HepG2 (cell line): ENCODE results near the gene TEX9. TPM values are rescaled to one million over a fixed set of nuclear protein-coding genes. Genes with fewer than 3 reads are reported as not detected.

Experiments used
- ATAC-seq: fragments of 200-7000 bp; cut with Tn5 transposase; 3 replicates; pipeline ENCODE4 v1.9.1; 2020; ENCODE audit warnings: mild to moderate bottlenecking, moderate library complexity
- BruUV-seq: library from RNA; stranded (reverse); fragments of 400-500 nt; replicated peaks from 2 replicates; lab custom pipeline; 2021; lab: Mats Ljungman, UMichigan
- CTCF ChIA-PET: fragments of 300-600 bp; formaldehyde crosslinking; extraction: SDS; loops from one replicate; lab custom pipeline; 2021; ENCODE audit warnings: low total read pairs, inconsistent platforms, low intra/inter-chr PET ratio; lab: Yijun Ruan, JAX
- POLR2A ChIA-PET: fragments of 350-600 bp; sonication (Branson Sonifier 250); formaldehyde crosslinking; loops from one replicate; lab custom pipeline; 2020; ENCODE audit warnings: antibody characterized with exemption, inconsistent platforms; lab: Yijun Ruan, JAX
- DNase-seq: peaks from one replicate; pipeline ENCODE4 v3.0.0-alpha.2; 2015; ENCODE audit warnings: low spot score
- FAIRE-seq: peaks from 3 replicates; lab custom pipeline; 2011; peaks lifted over from hg19 to GRCh38; lab: Jason Lieb, UNC
- H2AFZ ChIP-seq: one replicate; pipeline ENCODE4 v1.6.1; 2011; ENCODE audit warnings: low read length, inconsistent platforms
- H3K27ac ChIP-seq: fragments of 300-600 bp; 3 replicates; pipeline ENCODE4 v1.8.0; 2011; ENCODE audit warnings: mixed run types, mild to moderate bottlenecking, mixed read lengths, low read length, inconsistent platforms; ENCODE audit not compliant: insufficient read depth; ENCODE audit errors: extremely low read length
- H3K27me3 ChIP-seq, 2 experiments: fragments of 200-600 bp in 1 of 2; 2 replicates in 1 of 2; 3 replicates in 1 of 2; pipeline versions ENCODE4 v1.6.0 to v1.8.0; 2011; ENCODE audit warnings: low read length in 2 of 2, mild to moderate bottlenecking in 2 of 2, moderate library complexity in 2 of 2, inconsistent platforms in 1 of 2; ENCODE audit not compliant: insufficient read depth in 2 of 2, control insufficient read depth in 1 of 2
- H3K36me3 ChIP-seq, 2 experiments: fragments of 200-600 bp in 1 of 2; replicated peaks in 1 of 2; 2 replicates in 1 of 2; 3 replicates in 1 of 2; pipeline versions ENCODE4 v1.5.1 to v1.8.0; 2011; ENCODE audit warnings: low read length in 2 of 2, inconsistent platforms in 1 of 2; ENCODE audit not compliant: insufficient read depth in 2 of 2, control insufficient read depth in 1 of 2
- H3K4me1 ChIP-seq: 2 replicates; pipeline ENCODE4 v1.5.1; 2012; ENCODE audit warnings: low read length, inconsistent platforms; ENCODE audit not compliant: insufficient read depth
- H3K4me2 ChIP-seq: 2 replicates; pipeline ENCODE4 v1.6.0; 2011; ENCODE audit warnings: low read depth, low read length, inconsistent platforms
- H3K4me3 ChIP-seq, 3 experiments: fragments of 200-600 bp in 1 of 3; sonication (generic), shearing (Covaris generic) in 1 of 3; replicated peaks in 1 of 3; 2 replicates each; pipeline ENCODE4 v1.5.1; 2011 to 2016; ENCODE audit warnings: low read length in 3 of 3, inconsistent platforms in 2 of 3, low read depth in 2 of 3, mild to moderate bottlenecking in 2 of 3, control low read depth in 1 of 3, mixed read lengths in 1 of 3; ENCODE audit not compliant: insufficient read depth in 1 of 3
- H3K79me2 ChIP-seq: one replicate; pipeline ENCODE4 v1.6.1; 2011; ENCODE audit warnings: low read length, inconsistent platforms; ENCODE audit not compliant: insufficient read depth
- H3K9ac ChIP-seq: 2 replicates; pipeline ENCODE4 v1.6.0; 2011; ENCODE audit warnings: mild to moderate bottlenecking, low read depth, low read length, inconsistent platforms; ENCODE audit not compliant: insufficient read depth
- H3K9me3 ChIP-seq: 2 replicates; pipeline ENCODE4 v1.5.1; 2012; ENCODE audit warnings: mild to moderate bottlenecking, low read length
- H4K20me1 ChIP-seq: 2 replicates; pipeline ENCODE4 v1.6.0; 2011; ENCODE audit warnings: inconsistent platforms, mild to moderate bottlenecking, low read length, moderate library complexity; ENCODE audit not compliant: insufficient read depth
- KMT2A ChIP-seq: sonication (generic); formaldehyde crosslinking; IDR thresholded peaks from 2 replicates; pipeline ENCODE4 v1.4.0; 2020; ENCODE audit warnings: missing genetic modification reagents
- PHF20 ChIP-seq: sonication (generic); formaldehyde crosslinking; IDR thresholded peaks from 2 replicates; pipeline ENCODE4 v1.5.0; 2020; ENCODE audit warnings: mild to moderate bottlenecking, missing genetic modification reagents
- RFX1 ChIP-seq: fragments of 450-650 bp; IDR thresholded peaks from 2 replicates; pipeline ENCODE4 v1.6.1; 2017
- TARDBP ChIP-seq: sonication (generic); formaldehyde crosslinking; IDR thresholded peaks from 2 replicates; pipeline ENCODE4 v1.8.0; 2022; ENCODE audit warnings: mild to moderate bottlenecking, missing genetic modification reagents
- YEATS4 ChIP-seq: sonication (generic); formaldehyde crosslinking; IDR thresholded peaks from 2 replicates; pipeline ENCODE4 v1.4.0; 2020; ENCODE audit warnings: missing genetic modification reagents, borderline replicate concordance
- ZNF263 ChIP-seq: sonication (generic); formaldehyde crosslinking; IDR thresholded peaks from 2 replicates; pipeline ENCODE4 v1.4.0; 2020; ENCODE audit warnings: missing genetic modification reagents
- ZNF274 ChIP-seq: sonication (generic); formaldehyde crosslinking; IDR thresholded peaks from 2 replicates; pipeline ENCODE4 v1.5.1; 2020; ENCODE audit warnings: mild to moderate bottlenecking, missing genetic modification reagents
- WGBS: methylation state at CpG from one replicate; pipeline ENCODE4 v1.1.6; 2017; ENCODE audit warnings: low lambda C conversion rate; 5-methylcytosine and 5-hydroxymethylcytosine counted together
- in situ Hi-C: cut with HindIII; loops from 2 replicates; pipeline ENCODE4 v1.10.0; 2017; ENCODE audit warnings: low pct_unique_long_range_greater_than_20kb; ENCODE audit not compliant: extremely low pct_ligation_motif_present
- intact Hi-C: fragments of 100-400 bp; cut with micrococcal nuclease; formaldehyde crosslinking; loops from one replicate; pipeline ENCODE4 v1.10.0; 2022; ENCODE audit not compliant: unreplicated experiment
- polyA plus RNA-seq, 8 experiments: library from polyadenylated mRNA; depleted of rRNA in 3 of 8; stranded (reverse) in 7 of 8; unstranded in 1 of 8; fragments of >200 nt; fragmentation: Illumina TruSeq in 4 of 8; extraction: Trizol in 4 of 8; gene quantifications; 2 replicates each; pipeline versions ENCODE4 v1.2.1 to v1.2.3, GENCODE V29; 2011 to 2016; ENCODE audit warnings: low read depth in 4 of 8, missing spikeins in 1 of 8, mixed read lengths in 1 of 8; ENCODE audit not compliant: insufficient read depth in 1 of 8
- total RNA-seq, 5 experiments: library from RNA; depleted of rRNA; stranded (reverse); fragments of >200 nt; fragmentation: Illumina TruSeq; extraction: Trizol; gene quantifications; 2 replicates each; pipeline ENCODE4 v1.2.3, GENCODE V29; 2016; ENCODE audit warnings: low read depth in 1 of 5
- TF ChIP-seq, protein P1 (sequence below): sonication (generic); formaldehyde crosslinking; IDR thresholded peaks from 2 replicates; pipeline ENCODE4 v1.4.0; 2020; ENCODE audit warnings: missing genetic modification reagents

Gene TEX9
- total and polyA plus RNA-seq, 2 of the 13 experiments (the other 11 are each of a cell fraction or from before 2014, with no cell fraction given), result 0.82 to 6.9 TPM

DNA sequence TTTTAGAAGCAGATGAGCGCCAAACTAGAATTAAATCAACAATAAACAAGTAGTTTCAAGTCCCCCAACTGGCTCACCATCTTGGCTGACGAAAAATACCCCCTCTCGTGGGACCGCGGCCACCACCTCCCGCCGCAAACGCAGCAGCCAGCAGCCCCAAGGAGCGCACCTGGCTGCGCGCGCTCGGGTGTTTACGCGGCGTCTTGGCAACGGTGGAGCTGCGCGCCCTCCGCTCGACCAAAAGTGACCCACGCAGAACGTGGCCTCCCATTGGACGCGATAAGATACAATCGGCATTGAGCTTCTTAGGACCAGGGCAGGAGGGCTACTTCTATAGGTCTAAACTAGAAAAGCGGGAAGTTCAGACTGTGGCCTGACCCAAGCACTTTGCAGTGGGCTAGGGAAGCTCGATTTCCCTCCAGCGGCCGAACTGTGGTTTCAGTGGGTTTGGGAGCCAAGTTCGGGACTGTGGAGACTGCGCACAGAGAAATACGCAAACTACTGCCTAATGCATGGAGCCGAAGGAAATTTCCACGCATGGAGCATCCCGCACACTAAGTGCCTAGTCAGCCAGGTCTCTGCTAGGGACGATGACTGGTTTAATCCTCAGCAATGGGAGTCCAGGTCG, 99.8 kb downstream of the TEX9 start, which contains the start of gene MNS1 (continued):
- TF ChIP-seq ZNF263 (CRISPR knock-in tag) (no peak), PHF20 (CRISPR knock-in tag) (peak; percentile 32; the same call in 1 of the 2 replicates), TARDBP (CRISPR knock-in tag) (peak; percentile 45; the same call in 1 of the 2 replicates), KMT2A (CRISPR knock-in tag) (peak; percentile 49; the same call in 1 of the 2 replicates), YEATS4 (CRISPR knock-in tag) (0 out of 2 replicates have a peak, but pooled peaks have one; percentile 18), RFX1 (peak; percentile 89)

DNA sequence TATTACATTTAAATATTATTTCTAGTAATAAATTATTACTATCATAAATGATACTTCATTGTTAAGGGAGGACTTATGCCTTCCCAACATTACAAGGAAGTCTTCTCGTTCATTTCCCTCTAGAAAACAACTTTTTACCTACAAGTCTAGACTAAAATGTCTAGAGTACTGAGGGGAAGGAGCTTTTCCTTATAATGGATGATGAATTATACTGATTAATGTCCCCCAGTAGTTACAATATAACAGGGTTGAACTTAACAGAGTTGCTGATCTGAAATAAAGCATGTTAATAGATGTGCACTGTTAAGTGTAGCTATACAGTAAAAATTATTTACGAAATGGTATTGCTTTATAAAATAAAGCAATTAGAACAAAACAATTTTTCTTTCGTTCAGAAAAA, 102.4 kb downstream of the TEX9 start:
- H2AFZ ChIP-seq, result no peak overlapping the region
- H3K4me1 ChIP-seq, result peaks cover 25% of the 10 kb centered on the region
- H3K4me3 ChIP-seq, result no peak overlapping the region
- DNase-seq (no peak), FAIRE-seq (no peak), ATAC-seq (no peak)
- POLR2A ChIA-PET, result no interaction called here
- no peak overlapping the region for H3K27ac ChIP-seq
- no peaks in the 10 kb centered on the region for H4K20me1 ChIP-seq
- TF ChIP-seq, protein P1, sequence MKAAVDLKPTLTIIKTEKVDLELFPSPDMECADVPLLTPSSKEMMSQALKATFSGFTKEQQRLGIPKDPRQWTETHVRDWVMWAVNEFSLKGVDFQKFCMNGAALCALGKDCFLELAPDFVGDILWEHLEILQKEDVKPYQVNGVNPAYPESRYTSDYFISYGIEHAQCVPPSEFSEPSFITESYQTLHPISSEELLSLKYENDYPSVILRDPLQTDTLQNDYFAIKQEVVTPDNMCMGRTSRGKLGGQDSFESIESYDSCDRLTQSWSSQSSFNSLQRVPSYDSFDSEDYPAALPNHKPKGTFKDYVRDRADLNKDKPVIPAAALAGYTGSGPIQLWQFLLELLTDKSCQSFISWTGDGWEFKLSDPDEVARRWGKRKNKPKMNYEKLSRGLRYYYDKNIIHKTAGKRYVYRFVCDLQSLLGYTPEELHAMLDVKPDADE, result no peak
- no peak for TF ChIP-seq ZNF274 (CRISPR knock-in tag)
- H3K4me2 ChIP-seq, result peak overlapping the region; percentile 58; the same call in 1 of the 2 replicates
- no peaks in the 10 kb centered on the region for H3K79me2 ChIP-seq
- in situ Hi-C loops (no loop called here), intact Hi-C loops (no loop called here)
- H3K9ac ChIP-seq, result no peak overlapping the region
- CTCF ChIA-PET, result no interaction called here
- WGBS, result 8% methylated on average over 3 of the region's 3 CpGs
- no peaks in the 10 kb centered on the region for H3K27me3 ChIP-seq
- H3K36me3 ChIP-seq, result no peaks in the 10 kb centered on the region
- H3K9me3 ChIP-seq, result no peaks in the 10 kb centered on the region
- BruUV-seq, result no TSS peak
